ENCODE measurements around the gene NBPF3.

DNA sequence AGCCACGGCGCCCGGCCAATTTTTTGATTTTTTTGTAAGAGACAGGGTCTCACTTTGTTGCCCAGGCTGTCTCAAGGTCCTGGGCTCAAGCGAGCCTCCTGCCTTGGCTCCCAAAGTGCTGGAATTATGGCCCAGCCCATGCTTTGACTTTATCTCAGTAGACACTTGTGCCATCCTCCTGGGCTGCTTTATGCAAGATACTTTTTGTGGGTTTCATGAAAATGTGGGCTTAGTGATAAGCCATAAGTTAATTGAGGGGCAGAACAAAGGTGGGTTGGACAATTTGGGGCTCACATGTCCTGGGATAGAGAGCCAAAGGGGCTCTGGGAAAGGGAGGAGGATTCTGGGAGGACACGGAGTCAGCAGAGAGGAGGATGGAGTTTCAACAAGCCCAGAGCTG lies 91.3 kb downstream of the NBPF3 start:
- TF ChIP-seq, protein P1, sequence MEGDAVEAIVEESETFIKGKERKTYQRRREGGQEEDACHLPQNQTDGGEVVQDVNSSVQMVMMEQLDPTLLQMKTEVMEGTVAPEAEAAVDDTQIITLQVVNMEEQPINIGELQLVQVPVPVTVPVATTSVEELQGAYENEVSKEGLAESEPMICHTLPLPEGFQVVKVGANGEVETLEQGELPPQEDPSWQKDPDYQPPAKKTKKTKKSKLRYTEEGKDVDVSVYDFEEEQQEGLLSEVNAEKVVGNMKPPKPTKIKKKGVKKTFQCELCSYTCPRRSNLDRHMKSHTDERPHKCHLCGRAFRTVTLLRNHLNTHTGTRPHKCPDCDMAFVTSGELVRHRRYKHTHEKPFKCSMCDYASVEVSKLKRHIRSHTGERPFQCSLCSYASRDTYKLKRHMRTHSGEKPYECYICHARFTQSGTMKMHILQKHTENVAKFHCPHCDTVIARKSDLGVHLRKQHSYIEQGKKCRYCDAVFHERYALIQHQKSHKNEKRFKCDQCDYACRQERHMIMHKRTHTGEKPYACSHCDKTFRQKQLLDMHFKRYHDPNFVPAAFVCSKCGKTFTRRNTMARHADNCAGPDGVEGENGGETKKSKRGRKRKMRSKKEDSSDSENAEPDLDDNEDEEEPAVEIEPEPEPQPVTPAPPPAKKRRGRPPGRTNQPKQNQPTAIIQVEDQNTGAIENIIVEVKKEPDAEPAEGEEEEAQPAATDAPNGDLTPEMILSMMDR (IDR thresholded peaks at IDR 0.05), result no peak
- TF ChIP-seq POLR2A (IDR thresholded peaks at IDR 0.05) (no peak), EP300 (IDR thresholded peaks at IDR 0.05) (no peak), POLR2AphosphoS5 (IDR thresholded peaks at IDR 0.05) (no peak)

All from gastroesophageal sphincter (tissue), 3 donors.